HepG2 (cell line): Measurements from ENCODE around the gene YY1. TPM values are rescaled to one million over a fixed set of nuclear protein-coding genes. Genes with fewer than 3 reads are reported as not detected.
A peak's percentile ranks its signal among the peaks of the same experiment; 100 is the strongest.

ENCODE experiments used
- FOXA1 ChIP-seq, 2 experiments: fragments of 450-650 bp in 1 of 2; sonication (generic) in 1 of 2; formaldehyde crosslinking in 1 of 2; IDR thresholded peaks; 2 replicates each; pipeline versions ENCODE4 v1.4.0 to v1.6.1; 2016 to 2020; ENCODE audit warnings: missing genetic modification reagents in 1 of 2
- GABPA ChIP-seq, 2 experiments: IDR thresholded peaks; 2 replicates each; pipeline ENCODE4 v1.6.1; 2011 to 2016; ENCODE audit warnings: low read depth in 2 of 2, low read length in 1 of 2, missing biosample characterization in 1 of 2, missing genetic modification characterization in 1 of 2
- HINFP ChIP-seq: sonication (generic); formaldehyde crosslinking; IDR thresholded peaks from 2 replicates; pipeline ENCODE4 v1.4.0; 2020; ENCODE audit warnings: low read depth, mild to moderate bottlenecking, missing genetic modification reagents
- KLF12 ChIP-seq: sonication (generic); formaldehyde crosslinking; IDR thresholded peaks from 2 replicates; pipeline ENCODE4 v1.4.0; 2020; ENCODE audit warnings: missing genetic modification reagents, borderline replicate concordance
- KLF9 ChIP-seq: IDR thresholded peaks from 2 replicates; pipeline ENCODE4 v1.6.1; 2016; ENCODE audit warnings: low read depth
- KMT2A ChIP-seq: sonication (generic); formaldehyde crosslinking; IDR thresholded peaks from 2 replicates; pipeline ENCODE4 v1.4.0; 2020; ENCODE audit warnings: missing genetic modification reagents
- POLR2G ChIP-seq: fragments of 200-400 bp; formaldehyde crosslinking; IDR thresholded peaks from 2 replicates; pipeline ENCODE4 v1.6.1; 2018; ENCODE audit warnings: mild to moderate bottlenecking, low read depth, low read length, moderate library complexity
- RNF2 ChIP-seq: fragments of 450-650 bp; conservative IDR thresholded peaks from 2 replicates; pipeline ENCODE4 v1.6.1; 2016; ENCODE audit warnings: low read depth
- SMARCC2 ChIP-seq: fragments of 450-650 bp; IDR thresholded peaks from 2 replicates; pipeline ENCODE4 v1.6.1; 2017; ENCODE audit warnings: antibody characterized with exemption, mild to moderate bottlenecking
- TCF7L2 ChIP-seq: IDR thresholded peaks from 2 replicates; pipeline ENCODE4 v1.6.1; 2011; ENCODE audit warnings: mild to moderate bottlenecking, low read depth, low read length, moderate library complexity
- ZNF24 ChIP-seq: fragments of 450-650 bp; IDR thresholded peaks from 2 replicates; pipeline ENCODE4 v1.6.1; 2017; ENCODE audit warnings: antibody characterized with exemption, mild to moderate bottlenecking
- ZNF367 ChIP-seq: sonication (generic); formaldehyde crosslinking; IDR thresholded peaks from 2 replicates; pipeline ENCODE4 v1.4.0; 2020; ENCODE audit warnings: missing genetic modification reagents, borderline replicate concordance
- ZNF670 ChIP-seq: sonication (generic); formaldehyde crosslinking; IDR thresholded peaks from 2 replicates; pipeline ENCODE4 v1.8.0; 2022; ENCODE audit warnings: mild to moderate bottlenecking, missing genetic modification reagents, borderline replicate concordance
- ZNF768 ChIP-seq: sonication (generic); formaldehyde crosslinking; IDR thresholded peaks from 2 replicates; pipeline ENCODE4 v1.4.0; 2020; ENCODE audit warnings: missing genetic modification reagents
- polyA plus RNA-seq, 8 experiments: library from polyadenylated mRNA; depleted of rRNA in 3 of 8; stranded (reverse) in 7 of 8; unstranded in 1 of 8; fragments of >200 nt; fragmentation: Illumina TruSeq in 4 of 8; extraction: Trizol in 4 of 8; gene quantifications; 2 replicates each; pipeline versions ENCODE4 v1.2.1 to v1.2.3, GENCODE V29; 2011 to 2016; ENCODE audit warnings: low read depth in 4 of 8, missing spikeins in 1 of 8, mixed read lengths in 1 of 8; ENCODE audit not compliant: insufficient read depth in 1 of 8
- total RNA-seq, 5 experiments: library from RNA; depleted of rRNA; stranded (reverse); fragments of >200 nt; fragmentation: Illumina TruSeq; extraction: Trizol; gene quantifications; 2 replicates each; pipeline ENCODE4 v1.2.3, GENCODE V29; 2016; ENCODE audit warnings: low read depth in 1 of 5
- TF ChIP-seq, protein P1 (sequence below): sonication (generic); formaldehyde crosslinking; IDR thresholded peaks from 2 replicates; pipeline ENCODE4 v1.5.1; 2020; ENCODE audit warnings: mild to moderate bottlenecking, missing genetic modification reagents, moderate library complexity
- TF ChIP-seq, protein P2 (sequence below): sonication (generic); formaldehyde crosslinking; IDR thresholded peaks from 2 replicates; pipeline ENCODE4 v1.8.1; 2023; ENCODE audit warnings: mild to moderate bottlenecking, missing genetic modification reagents
- TF ChIP-seq, protein P3 (sequence below): IDR thresholded peaks from 2 replicates; pipeline ENCODE4 v1.6.1; 2018; ENCODE audit warnings: missing genetic modification reagents, mild to moderate bottlenecking, missing compliant biosample characterization
- TF ChIP-seq, protein P4 (sequence below): IDR thresholded peaks from 2 replicates; pipeline ENCODE4 v1.6.1; 2018; ENCODE audit warnings: missing genetic modification reagents
- TF ChIP-seq, protein P5 (sequence below), 2 experiments: sonication (generic) in 1 of 2; formaldehyde crosslinking in 1 of 2; IDR thresholded peaks; 2 replicates each; pipeline versions ENCODE4 v1.5.1 to v1.6.1; 2011 to 2020; ENCODE audit warnings: borderline replicate concordance in 1 of 2, low read depth in 1 of 2, low read length in 1 of 2, mild to moderate bottlenecking in 1 of 2, missing genetic modification reagents in 1 of 2, moderate library complexity in 1 of 2

YY1 gene
- total and polyA plus RNA-seq, 2 of the 13 experiments (the other 11 are each of a cell fraction or from before 2014, with no cell fraction given) = 29.4 to 68.1 TPM

GRCh38 chr14:100237735-100238418, 1.1 kb upstream of the YY1 start (continued):
- TF ChIP-seq, protein P1, sequence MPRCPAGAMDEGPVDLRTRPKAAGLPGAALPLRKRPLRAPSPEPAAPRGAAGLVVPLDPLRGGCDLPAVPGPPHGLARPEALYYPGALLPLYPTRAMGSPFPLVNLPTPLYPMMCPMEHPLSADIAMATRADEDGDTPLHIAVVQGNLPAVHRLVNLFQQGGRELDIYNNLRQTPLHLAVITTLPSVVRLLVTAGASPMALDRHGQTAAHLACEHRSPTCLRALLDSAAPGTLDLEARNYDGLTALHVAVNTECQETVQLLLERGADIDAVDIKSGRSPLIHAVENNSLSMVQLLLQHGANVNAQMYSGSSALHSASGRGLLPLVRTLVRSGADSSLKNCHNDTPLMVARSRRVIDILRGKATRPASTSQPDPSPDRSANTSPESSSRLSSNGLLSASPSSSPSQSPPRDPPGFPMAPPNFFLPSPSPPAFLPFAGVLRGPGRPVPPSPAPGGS (CRISPR knock-in tag) = no peak
- TF ChIP-seq, protein P2, sequence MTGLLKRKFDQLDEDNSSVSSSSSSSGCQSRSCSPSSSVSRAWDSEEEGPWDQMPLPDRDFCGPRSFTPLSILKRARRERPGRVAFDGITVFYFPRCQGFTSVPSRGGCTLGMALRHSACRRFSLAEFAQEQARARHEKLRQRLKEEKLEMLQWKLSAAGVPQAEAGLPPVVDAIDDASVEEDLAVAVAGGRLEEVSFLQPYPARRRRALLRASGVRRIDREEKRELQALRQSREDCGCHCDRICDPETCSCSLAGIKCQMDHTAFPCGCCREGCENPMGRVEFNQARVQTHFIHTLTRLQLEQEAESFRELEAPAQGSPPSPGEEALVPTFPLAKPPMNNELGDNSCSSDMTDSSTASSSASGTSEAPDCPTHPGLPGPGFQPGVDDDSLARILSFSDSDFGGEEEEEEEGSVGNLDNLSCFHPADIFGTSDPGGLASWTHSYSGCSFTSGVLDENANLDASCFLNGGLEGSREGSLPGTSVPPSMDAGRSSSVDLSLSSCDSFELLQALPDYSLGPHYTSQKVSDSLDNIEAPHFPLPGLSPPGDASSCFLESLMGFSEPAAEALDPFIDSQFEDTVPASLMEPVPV (CRISPR knock-in tag) = no peak
- TF ChIP-seq ZNF24 (no peak), RNF2 (no peak), POLR2G (0 out of 2 replicates have a peak, but pooled peaks have one; percentile 10), HINFP (0 out of 2 replicates have a peak, but pooled peaks have one; percentile 28), KMT2A (peak; percentile 48; the same call in 1 of the 2 replicates), ZNF670 (CRISPR knock-in tag) (no peak), ZNF367 (CRISPR knock-in tag) (peak; percentile 53; the same call in 1 of the 2 replicates), TCF7L2 (no peak), SMARCC2 (no peak), KLF12 (peak; percentile 26; the same call in 1 of the 2 replicates), ZNF768 (CRISPR knock-in tag) (peak; percentile 9; the same call in 1 of the 2 replicates), KLF9 (CRISPR knock-in tag) (no peak), GABPA (IDR thresholded peaks at IDR 0.05; ENCODE audit: low read depth, low read length) (peak; percentile 76), GABPA (CRISPR knock-in tag; IDR thresholded peaks at IDR 0.05; ENCODE audit: low read depth) (peak; percentile 89), FOXA1 (IDR thresholded peaks at IDR 0.05) (no peak), FOXA1 (CRISPR knock-in tag; IDR thresholded peaks at IDR 0.05) (no peak)
- TF ChIP-seq, protein P3, sequence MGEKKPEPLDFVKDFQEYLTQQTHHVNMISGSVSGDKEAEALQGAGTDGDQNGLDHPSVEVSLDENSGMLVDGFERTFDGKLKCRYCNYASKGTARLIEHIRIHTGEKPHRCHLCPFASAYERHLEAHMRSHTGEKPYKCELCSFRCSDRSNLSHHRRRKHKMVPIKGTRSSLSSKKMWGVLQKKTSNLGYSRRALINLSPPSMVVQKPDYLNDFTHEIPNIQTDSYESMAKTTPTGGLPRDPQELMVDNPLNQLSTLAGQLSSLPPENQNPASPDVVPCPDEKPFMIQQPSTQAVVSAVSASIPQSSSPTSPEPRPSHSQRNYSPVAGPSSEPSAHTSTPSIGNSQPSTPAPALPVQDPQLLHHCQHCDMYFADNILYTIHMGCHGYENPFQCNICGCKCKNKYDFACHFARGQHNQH = no peak
- TF ChIP-seq, protein P4, sequence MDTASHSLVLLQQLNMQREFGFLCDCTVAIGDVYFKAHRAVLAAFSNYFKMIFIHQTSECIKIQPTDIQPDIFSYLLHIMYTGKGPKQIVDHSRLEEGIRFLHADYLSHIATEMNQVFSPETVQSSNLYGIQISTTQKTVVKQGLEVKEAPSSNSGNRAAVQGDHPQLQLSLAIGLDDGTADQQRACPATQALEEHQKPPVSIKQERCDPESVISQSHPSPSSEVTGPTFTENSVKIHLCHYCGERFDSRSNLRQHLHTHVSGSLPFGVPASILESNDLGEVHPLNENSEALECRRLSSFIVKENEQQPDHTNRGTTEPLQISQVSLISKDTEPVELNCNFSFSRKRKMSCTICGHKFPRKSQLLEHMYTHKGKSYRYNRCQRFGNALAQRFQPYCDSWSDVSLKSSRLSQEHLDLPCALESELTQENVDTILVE (CRISPR knock-in tag) = peak; percentile 76
- TF ChIP-seq, protein P5, sequence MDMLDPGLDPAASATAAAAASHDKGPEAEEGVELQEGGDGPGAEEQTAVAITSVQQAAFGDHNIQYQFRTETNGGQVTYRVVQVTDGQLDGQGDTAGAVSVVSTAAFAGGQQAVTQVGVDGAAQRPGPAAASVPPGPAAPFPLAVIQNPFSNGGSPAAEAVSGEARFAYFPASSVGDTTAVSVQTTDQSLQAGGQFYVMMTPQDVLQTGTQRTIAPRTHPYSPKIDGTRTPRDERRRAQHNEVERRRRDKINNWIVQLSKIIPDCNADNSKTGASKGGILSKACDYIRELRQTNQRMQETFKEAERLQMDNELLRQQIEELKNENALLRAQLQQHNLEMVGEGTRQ (IDR thresholded peaks at IDR 0.05; ENCODE audit: low read depth, low read length) = no peak
- TF ChIP-seq, protein P5 (CRISPR knock-in tag; IDR thresholded peaks at IDR 0.05; ENCODE audit: borderline replicate concordance) = no peak
